ENCODE results near the gene SSTR1.

DNA sequence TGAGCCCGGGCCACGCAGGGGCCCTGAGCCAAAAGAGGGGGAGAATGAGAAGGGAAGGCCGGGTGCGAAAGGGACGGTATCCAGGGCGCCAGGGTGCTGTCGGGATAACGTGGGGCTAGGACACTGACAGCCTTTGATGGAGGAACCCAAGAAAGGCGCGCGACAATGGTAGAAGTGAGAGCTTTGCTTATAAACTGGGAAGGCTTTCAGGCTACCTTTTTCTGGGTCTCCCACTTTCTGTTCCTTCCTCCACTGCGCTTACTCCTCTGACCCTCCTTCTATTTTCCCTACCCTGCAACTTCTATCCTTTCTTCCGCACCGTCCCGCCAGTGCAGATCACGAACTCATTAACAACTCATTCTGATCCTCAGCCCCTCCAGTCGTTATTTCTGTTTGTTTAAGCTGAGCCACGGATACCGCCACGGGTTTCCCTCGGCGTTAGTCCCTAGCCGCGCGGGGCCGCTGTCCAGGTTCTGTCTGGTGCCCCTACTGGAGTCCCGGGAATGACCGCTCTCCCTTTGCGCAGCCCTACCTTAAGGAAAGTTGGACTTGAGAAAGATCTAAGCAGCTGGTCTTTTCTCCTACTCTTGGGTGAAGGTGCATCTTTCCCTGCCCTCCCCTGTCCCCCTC, 3.0 kb downstream of the SSTR1 start:
- no peak for TF ChIP-seq EZH2 (IDR thresholded peaks at IDR 0.05; ENCODE audit: low read depth)
- TF ChIP-seq, protein P1, sequence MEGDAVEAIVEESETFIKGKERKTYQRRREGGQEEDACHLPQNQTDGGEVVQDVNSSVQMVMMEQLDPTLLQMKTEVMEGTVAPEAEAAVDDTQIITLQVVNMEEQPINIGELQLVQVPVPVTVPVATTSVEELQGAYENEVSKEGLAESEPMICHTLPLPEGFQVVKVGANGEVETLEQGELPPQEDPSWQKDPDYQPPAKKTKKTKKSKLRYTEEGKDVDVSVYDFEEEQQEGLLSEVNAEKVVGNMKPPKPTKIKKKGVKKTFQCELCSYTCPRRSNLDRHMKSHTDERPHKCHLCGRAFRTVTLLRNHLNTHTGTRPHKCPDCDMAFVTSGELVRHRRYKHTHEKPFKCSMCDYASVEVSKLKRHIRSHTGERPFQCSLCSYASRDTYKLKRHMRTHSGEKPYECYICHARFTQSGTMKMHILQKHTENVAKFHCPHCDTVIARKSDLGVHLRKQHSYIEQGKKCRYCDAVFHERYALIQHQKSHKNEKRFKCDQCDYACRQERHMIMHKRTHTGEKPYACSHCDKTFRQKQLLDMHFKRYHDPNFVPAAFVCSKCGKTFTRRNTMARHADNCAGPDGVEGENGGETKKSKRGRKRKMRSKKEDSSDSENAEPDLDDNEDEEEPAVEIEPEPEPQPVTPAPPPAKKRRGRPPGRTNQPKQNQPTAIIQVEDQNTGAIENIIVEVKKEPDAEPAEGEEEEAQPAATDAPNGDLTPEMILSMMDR (conservative IDR thresholded peaks at IDR 0.05), result no peak

Measured in PC-9 (cell line).